GM18868 (cell line): ENCODE results near the gene EDAR.

Experiments
- ATAC-seq: cut with Tn5 transposase; IDR thresholded peaks from one replicate; pipeline ENCODE4 v1.9.1; 2021; ENCODE audit warnings: mild to moderate bottlenecking, moderate library complexity; ENCODE audit not compliant: unreplicated experiment

EDAR gene

DNA sequence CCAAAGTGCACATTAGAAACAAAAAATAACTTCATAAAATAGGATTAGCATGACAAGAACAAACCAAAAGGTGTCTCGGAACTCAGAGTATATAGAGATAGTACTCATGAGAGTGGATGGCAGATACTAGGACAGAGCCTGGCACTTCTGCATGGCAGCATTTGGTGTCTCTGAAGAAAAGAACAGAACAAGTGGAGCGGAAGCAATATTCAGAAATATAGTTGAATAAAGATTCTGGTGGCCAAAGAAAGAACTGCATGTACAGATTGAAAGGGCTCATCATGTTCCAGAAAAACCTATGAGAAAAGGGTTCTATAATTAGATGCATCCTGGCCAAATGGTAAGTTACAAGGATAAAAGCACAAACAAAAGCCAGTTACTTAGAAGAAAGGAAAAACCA, 111.5 kb downstream of the EDAR start:
- no peak for ATAC-seq

- ATAC-seq: no peak
These were observed 118.9 kb downstream of the EDAR start for GRCh38 chr2:108870069-108870644.

- no peak for ATAC-seq
These were observed 119.5 kb downstream of the EDAR start for GRCh38 chr2:108869542-108869941.

GRCh38 chr2:108868911-108869310, 120.1 kb downstream of the EDAR start:
- no peak for ATAC-seq

DNA sequence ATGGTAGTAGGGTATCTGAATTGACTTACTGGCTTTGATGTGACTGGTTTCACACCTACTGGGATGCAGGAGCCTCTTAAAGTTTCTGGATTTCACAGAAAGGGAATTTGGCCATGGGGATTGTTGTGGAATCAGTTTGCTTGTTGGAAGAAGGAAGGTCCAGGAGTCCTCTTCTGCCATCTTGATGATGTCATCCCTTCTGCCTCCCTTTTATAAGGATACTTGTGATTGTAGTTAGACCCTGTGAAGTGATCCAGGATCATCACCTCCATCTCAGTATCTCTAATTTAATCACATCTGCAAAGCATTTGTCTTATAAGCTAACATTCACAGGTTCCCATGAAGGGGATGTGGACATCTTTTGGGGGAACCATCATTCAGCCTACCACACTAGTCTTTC, 123.0 kb downstream of the EDAR start:
- no peak for ATAC-seq

DNA sequence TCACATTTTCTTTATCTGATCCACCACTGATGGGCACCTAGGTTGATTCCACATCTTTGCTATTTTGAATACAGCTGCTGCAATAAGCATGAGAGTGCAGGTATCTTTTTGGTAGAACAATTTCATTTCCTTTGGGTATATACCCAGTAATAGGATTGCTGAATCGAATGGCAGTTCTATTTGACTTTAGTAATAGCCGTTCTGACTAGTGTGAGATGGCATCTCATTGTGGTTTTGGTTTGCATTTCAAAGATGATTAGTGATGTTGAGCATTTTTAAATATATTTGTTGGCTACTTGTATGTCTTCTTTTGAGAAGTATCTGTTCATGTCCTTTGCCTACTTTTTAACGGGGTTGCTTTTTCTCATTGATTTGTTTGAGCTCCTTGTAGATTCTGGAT, 130.1 kb downstream of the EDAR start:
- ATAC-seq: no peak

DNA sequence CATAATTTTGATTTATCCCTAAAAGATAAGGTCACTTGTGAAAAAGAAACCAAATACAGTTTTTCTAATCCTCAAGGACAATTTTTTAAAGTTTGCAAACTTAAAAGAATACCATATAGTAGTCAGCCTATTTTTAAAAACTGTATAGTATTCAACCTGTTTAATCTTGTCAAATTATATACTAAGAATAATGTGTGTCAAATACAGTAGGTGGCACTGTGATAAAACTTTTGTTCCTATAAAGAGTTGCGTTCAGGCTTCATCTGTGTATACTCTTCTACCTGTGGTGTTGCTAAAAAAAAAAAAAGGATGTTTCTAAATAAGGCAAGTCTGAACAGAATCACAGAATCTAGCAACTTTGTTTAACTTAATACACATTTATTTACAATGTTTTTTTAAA, 133.8 kb downstream of the EDAR start:
- peak; percentile 65 for ATAC-seq

GRCh38 chr2:108854484-108854883, 134.5 kb downstream of the EDAR start:
- no peak for ATAC-seq

DNA sequence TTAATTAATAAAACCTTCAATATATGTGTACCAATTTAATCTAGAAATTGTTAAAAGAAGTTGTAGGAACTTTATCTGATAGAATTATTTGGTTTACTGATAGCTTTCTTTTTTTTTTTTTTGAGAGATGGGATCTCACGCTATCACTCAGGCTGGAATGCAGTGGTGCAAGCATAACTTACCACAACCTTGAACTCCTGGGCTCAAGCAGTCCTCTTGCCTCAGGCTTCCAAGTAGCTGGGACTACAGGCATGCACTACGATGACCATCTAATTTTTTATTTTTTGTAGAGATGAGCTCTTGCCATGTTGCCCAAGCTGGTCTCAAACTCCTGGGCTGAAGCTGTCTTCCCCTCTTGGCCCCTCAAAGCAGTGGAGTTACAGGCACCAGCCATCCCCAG, 135.6 kb downstream of the EDAR start:
- ATAC-seq: no peak

DNA sequence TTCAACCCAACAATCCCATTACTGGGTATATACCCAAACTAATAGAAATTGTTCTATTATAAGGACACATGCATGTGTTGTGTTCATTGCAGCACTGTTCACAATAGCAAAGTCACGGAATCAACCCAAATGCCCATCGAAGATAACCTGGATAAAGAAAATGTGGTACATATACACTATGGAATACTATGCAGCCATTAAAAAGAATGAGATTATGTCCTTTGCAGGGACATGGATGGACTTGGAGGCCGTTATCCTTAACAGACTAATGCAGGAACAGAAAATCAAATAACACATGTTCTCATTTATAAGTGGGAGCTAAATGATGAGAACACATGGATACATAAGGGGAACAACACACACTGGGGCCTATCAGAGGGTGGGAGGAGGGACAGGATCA, 136.6 kb downstream of the EDAR start:
- ATAC-seq: no peak

GRCh38 chr2:108847000-108847399, 142.0 kb downstream of the EDAR start:
- no peak for ATAC-seq

- ATAC-seq: no peak
These were observed 143.1 kb downstream of the EDAR start for GRCh38 chr2:108845923-108846322.
